ENCODE measurements around the gene BICRAL.

GRCh38 chr6:42870145-42870936 is 88.5 kb downstream of the BICRAL start:
- no peak for TF ChIP-seq POLR2A (IDR thresholded peaks at IDR 0.05; ENCODE audit: low read length)
- TF ChIP-seq GATA1 (IDR thresholded peaks at IDR 0.05; ENCODE audit: low read depth, low read length): no peak

All from erythroblast (primary cell).